ENCODE measurements around the gene SOST. TPM values are rescaled to one million over a fixed set of nuclear protein-coding genes. Genes with fewer than 3 reads are reported as not detected.

The SOST gene
- total RNA-seq, 4 donors from 2014 or later: not detected

- TF ChIP-seq, protein P1, sequence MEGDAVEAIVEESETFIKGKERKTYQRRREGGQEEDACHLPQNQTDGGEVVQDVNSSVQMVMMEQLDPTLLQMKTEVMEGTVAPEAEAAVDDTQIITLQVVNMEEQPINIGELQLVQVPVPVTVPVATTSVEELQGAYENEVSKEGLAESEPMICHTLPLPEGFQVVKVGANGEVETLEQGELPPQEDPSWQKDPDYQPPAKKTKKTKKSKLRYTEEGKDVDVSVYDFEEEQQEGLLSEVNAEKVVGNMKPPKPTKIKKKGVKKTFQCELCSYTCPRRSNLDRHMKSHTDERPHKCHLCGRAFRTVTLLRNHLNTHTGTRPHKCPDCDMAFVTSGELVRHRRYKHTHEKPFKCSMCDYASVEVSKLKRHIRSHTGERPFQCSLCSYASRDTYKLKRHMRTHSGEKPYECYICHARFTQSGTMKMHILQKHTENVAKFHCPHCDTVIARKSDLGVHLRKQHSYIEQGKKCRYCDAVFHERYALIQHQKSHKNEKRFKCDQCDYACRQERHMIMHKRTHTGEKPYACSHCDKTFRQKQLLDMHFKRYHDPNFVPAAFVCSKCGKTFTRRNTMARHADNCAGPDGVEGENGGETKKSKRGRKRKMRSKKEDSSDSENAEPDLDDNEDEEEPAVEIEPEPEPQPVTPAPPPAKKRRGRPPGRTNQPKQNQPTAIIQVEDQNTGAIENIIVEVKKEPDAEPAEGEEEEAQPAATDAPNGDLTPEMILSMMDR (IDR thresholded peaks at IDR 0.05): no peak
- DNase-seq (ENCODE audit: low spot score): no peak
- ATAC-seq (ENCODE audit: low FRiP score): no peak
Measured at GRCh38 chr17:43741636-43742035, 17.0 kb downstream of the SOST start.

- TF ChIP-seq, protein P1 (IDR thresholded peaks at IDR 0.05): no peak
- DNase-seq (ENCODE audit: low spot score) (no peak), ATAC-seq (ENCODE audit: low FRiP score) (no peak)
Measured at GRCh38 chr17:43740541-43740940, 18.1 kb downstream of the SOST start.

- TF ChIP-seq, protein P1 (IDR thresholded peaks at IDR 0.05): no peak
- DNase-seq (ENCODE audit: low spot score) (no peak), ATAC-seq (ENCODE audit: low FRiP score) (no peak)
Measured at GRCh38 chr17:43737722-43738121, 20.9 kb downstream of the SOST start.

- TF ChIP-seq, protein P1 (IDR thresholded peaks at IDR 0.05): no peak
- ATAC-seq (ENCODE audit: low FRiP score): no peak
- DNase-seq (ENCODE audit: low spot score): no peak
Measured at GRCh38 chr17:43736389-43736788, 22.2 kb downstream of the SOST start.

DNA sequence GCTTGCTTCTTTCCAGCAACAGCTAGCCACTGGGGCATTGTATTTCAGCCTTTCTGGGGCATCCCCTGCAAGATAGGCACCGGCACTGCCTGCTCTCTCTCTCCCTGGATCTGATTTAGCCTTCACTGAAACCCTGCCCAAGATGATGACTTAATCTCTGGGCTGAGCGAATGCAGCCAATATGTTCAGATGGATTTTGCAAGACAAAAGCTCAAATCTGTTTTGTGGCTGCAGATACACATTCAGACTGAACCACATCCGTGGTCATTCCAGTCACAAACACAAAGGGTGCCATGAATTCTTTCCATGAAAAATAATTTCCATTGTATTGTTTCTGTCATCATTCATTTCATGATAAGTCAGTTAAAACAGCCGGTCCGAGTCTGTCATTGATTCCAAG lies 24.2 kb downstream of the SOST start:
- no peak for ATAC-seq (ENCODE audit: low FRiP score)
- TF ChIP-seq, protein P1 (IDR thresholded peaks at IDR 0.05): no peak

DNA sequence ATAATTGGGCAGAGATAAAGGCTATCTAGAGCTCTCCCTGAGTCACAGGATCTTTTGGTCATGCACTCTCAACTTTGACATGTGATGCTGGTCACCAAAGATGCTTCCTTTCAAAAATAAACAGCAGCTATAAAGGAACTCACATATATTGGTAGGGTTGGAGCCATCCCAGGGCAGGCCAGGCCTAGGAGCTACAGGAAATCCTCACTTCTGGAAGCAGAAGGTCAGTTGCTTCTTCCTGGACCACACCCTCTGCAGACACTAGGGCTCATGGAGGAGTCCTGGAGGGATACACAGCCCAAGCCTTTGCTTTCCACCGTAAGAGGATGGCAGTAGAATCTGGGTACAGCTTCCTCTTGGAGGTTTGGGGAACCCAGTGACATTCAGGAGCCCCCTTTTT lies 24.6 kb downstream of the SOST start:
- ATAC-seq (ENCODE audit: low FRiP score): no peak
- TF ChIP-seq, protein P1 (IDR thresholded peaks at IDR 0.05): no peak
- no peak for DNase-seq (ENCODE audit: low spot score)

More for the DNA sequence above, 24.2 kb downstream of the SOST start:
- DNase-seq (ENCODE audit: low spot score): no peak

DNA sequence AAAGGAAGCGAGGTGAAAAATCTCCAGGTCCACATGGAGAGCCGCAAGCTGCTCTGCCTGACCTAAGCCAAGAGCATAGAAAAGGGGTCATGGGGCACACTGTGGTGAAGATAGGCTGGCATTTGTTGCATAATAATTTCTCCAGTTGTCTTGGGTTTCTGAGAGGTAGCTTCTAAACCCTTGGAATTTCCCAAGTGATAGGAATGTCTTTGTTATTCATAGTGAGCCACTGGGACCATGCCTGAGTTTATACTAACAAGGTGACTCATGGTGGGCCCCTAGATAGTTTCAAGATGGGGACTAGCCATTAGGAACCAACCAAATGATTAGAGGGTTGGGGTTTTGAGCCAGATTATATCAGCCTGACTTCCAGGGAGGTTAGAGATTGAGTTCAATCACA lies 25.6 kb downstream of the SOST start:
- ATAC-seq (ENCODE audit: low FRiP score): no peak
- no peak for DNase-seq (ENCODE audit: low spot score)
- TF ChIP-seq, protein P1 (IDR thresholded peaks at IDR 0.05): no peak

All from omental fat pad (tissue), 4 donors.